ENCODE data around the gene SDHAF1. TPM values are rescaled to one million over a fixed set of nuclear protein-coding genes. Genes with fewer than 3 reads are reported as not detected.

SDHAF1 gene
- total and polyA plus RNA-seq, 11 donors, result 9.7 to 41.8 (median 11.4) TPM

DNA sequence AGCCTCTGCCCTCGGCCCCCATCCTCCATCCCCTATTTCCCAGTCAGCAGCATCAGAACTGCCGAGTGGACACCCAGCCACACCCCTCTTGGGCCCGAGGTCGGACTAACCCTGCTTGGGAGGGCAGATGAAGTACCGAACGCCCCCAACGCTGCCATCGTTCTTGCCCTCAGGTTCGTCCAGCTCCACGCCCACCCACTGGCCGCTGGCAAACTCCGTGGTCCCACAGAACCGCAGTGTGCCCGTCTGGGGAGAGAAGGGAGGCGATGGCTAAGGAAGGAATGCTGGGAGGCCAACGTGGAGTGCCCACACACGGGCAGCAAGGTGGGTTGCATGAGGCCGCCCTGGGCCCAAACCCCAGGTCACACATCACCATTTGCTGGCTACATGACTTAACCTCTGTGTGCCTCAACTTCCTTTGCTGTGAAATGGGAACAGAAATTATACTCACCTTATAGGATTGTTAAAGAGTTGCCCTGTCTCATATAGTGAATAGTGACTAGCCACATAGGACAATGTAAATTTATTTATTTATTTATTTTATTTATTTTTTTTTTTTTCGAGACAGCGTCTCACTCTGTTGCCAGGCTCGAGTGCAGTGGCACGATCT, 24.2 kb downstream of the SDHAF1 start:
- peaks cover 0 to 7% (median 5%) of the 10 kb centered on the region in 12 donors for H3K4me1 ChIP-seq
- H3K36me3 ChIP-seq, result peaks cover 0 to 48% (median 15%) of the 10 kb centered on the region in 9 donors
- H3K27ac ChIP-seq, result no peak overlapping the region
- 91 to 94% (median 92%) methylated on average over 17 to 22 of the region's 22 CpGs for WGBS, 4 donors
- DNase-seq (no peak), ATAC-seq (no peak)
- TF ChIP-seq POLR2A (IDR thresholded peaks at IDR 0.05), result no peak
- no peaks in the 10 kb centered on the region for H3K9me3 ChIP-seq
- H3K27me3 ChIP-seq, result no peaks in the 10 kb centered on the region
- intact Hi-C loops (cut with DNase I), result loop anchor here in 1 of 10 donors (5.0 kb wide), 1 partner anchor 33 kb away; the partner anchor contains the start of genes THAP8 and WDR62
- H3K4me3 ChIP-seq, result no peak overlapping the region

DNA sequence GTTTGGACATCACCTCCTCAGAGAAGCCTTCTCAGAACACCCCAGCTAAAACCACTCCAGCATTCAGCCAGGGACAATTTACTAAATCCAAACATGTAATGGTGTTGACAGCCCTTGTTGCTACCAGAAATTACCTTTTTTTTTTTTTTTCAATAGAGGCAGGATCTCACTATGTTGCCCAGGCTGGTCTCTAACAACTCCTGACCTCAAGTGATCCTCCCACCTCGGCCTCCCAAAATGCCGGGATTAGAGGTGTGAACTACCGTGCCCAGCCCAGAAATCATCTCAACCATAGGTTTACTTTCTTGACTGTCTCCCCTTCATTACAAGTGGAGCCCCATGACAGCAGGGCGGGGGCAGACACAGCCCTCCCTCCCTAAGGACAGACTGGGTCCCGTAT, 28.4 kb downstream of the SDHAF1 start:
- Histone ChIP-seq H3K27ac (no peak overlapping the region), H3K36me3 (peaks cover 0 to 49% (median 12%) of the 10 kb centered on the region in 9 donors), H3K27me3 (no peaks in the 10 kb centered on the region), H3K4me1 (no peaks in the 10 kb centered on the region), H3K4me3 (no peak overlapping the region), H3K9me3 (no peaks in the 10 kb centered on the region)
- no peak for TF ChIP-seq POLR2A (IDR thresholded peaks at IDR 0.05)
- TF ChIP-seq, protein P1, sequence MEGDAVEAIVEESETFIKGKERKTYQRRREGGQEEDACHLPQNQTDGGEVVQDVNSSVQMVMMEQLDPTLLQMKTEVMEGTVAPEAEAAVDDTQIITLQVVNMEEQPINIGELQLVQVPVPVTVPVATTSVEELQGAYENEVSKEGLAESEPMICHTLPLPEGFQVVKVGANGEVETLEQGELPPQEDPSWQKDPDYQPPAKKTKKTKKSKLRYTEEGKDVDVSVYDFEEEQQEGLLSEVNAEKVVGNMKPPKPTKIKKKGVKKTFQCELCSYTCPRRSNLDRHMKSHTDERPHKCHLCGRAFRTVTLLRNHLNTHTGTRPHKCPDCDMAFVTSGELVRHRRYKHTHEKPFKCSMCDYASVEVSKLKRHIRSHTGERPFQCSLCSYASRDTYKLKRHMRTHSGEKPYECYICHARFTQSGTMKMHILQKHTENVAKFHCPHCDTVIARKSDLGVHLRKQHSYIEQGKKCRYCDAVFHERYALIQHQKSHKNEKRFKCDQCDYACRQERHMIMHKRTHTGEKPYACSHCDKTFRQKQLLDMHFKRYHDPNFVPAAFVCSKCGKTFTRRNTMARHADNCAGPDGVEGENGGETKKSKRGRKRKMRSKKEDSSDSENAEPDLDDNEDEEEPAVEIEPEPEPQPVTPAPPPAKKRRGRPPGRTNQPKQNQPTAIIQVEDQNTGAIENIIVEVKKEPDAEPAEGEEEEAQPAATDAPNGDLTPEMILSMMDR (IDR thresholded peaks at IDR 0.05), result no peak
- DNase-seq, result no peak
- no peak for ATAC-seq
- intact Hi-C loops (cut with DNase I), result no loop called here
- 94 to 97% (median 97%) methylated on average over 5 of the region's 5 CpGs for WGBS, 4 donors

DNA sequence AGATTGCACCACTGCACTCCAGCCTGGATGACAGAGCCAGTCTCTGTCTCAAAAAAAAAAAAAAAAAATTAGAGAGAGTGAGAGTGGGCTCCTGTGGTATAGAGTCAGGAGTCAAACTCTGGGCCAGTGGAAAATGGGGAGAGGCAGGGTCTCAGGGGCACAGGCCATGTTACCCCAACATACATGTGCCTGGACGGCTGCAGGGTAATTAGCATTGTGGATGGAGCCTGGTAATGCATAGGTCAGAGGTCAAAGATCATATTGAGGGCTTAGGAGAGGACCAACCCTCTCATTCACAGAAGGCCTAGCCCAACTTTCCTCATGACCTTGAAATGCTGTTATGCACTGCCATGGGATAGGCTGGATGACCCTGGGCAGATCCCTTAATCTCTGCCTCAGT, 30.6 kb downstream of the SDHAF1 start:
- no peak for TF ChIP-seq POLR2A (IDR thresholded peaks at IDR 0.05)
- TF ChIP-seq, protein P1 (IDR thresholded peaks at IDR 0.05), result no peak
- intact Hi-C loops (cut with DNase I), result no loop called here
- DNase-seq (no peak), ATAC-seq (no peak)
- H3K9me3 ChIP-seq, result no peaks in the 10 kb centered on the region
- H3K4me3 ChIP-seq, result no peak overlapping the region
- no peaks in the 10 kb centered on the region for H3K27me3 ChIP-seq
- WGBS, 4 donors, result 73 to 86% (median 83%) methylated on average over 1 of the region's 1 CpG
- no peak overlapping the region for H3K27ac ChIP-seq
- peaks cover 0 to 42% (median 12%) of the 10 kb centered on the region in 9 donors for H3K36me3 ChIP-seq
- H3K4me1 ChIP-seq, result no peaks in the 10 kb centered on the region

DNA sequence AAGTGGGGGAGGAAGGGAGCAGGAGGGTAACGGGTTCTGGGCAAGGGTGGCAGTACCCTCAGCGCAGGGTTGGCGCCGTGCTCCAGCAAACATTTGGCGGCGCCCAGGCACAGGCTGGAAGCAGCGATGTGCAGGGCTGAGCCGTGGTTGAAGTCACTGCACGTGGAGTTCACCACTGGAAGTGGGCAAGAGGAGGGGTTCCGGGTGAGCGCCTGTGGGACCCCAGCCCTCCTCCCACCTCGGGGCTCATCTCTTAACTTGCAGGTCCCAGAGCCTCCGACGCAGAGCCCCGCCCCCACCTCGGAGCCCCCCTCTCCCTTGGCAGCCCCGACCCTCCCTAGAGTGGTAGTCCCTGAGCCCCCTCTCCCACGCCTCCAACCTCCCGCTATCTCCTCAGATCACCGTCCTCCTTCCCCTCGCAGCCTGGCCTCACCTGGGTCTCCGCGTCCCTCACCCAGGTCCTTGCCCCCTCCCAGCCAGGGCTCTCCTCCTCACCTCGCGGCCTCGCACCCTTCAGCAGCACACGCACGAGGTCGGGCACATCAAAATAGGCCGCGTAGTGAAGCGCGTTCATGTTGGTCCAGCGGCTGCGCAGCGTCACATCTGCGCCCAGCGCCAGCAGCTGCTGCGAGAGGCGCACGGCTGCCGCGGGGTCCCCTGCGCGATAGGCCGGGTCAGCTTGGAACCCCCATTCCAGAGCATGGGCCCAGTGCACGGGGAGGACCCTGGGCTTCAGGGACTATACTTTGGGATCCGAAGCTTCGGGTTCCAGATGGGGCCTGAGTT, 31.3 kb downstream of the SDHAF1 start:
- Histone ChIP-seq H3K36me3 (peaks cover 0 to 37% (median 9%) of the 10 kb centered on the region in 9 donors), H3K27me3 (no peaks in the 10 kb centered on the region), H3K27ac (no peak overlapping the region), H3K4me1 (no peaks in the 10 kb centered on the region), H3K9me3 (no peaks in the 10 kb centered on the region), H3K4me3 (no peak overlapping the region)
- 93 to 95% (median 94%) methylated on average over 42 to 49 of the region's 49 CpGs for WGBS, 4 donors
- intact Hi-C loops (cut with DNase I), result no loop called here
- ATAC-seq (no peak), DNase-seq (no peak)
- TF ChIP-seq POLR2A (IDR thresholded peaks at IDR 0.05), result no peak

DNA sequence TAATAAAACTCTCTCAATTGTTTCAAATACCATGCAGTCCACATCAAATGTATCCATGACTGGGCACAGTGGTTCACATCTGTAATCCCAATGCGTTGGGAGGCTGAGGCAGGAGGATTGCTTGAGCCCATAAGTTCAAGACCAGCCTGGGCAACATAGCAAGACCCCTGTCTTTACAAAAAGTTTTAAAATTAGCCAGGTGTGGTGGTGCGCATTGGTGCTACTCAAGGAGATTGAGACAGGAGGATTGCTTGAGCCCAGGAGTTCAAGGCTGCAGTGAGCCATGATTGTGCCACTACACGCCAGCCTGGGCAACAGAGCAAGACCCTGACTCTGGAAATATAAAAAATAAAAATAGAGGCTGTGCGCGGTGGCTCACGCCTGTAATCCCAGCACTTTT, 32.7 kb downstream of the SDHAF1 start:
- Histone ChIP-seq H3K36me3 (peaks cover 0 to 27% (median 4%) of the 10 kb centered on the region in 9 donors), H3K4me3 (no peak overlapping the region), H3K9me3 (no peaks in the 10 kb centered on the region), H3K4me1 (peaks cover 0 to 10% (median under 1%) of the 10 kb centered on the region in 12 donors), H3K27me3 (peaks cover 0 to 7% (median 0%) of the 10 kb centered on the region in 9 donors), H3K27ac (no peak overlapping the region)
- intact Hi-C loops (cut with DNase I), result no loop called here
- ATAC-seq (no peak), DNase-seq (no peak)
- TF ChIP-seq POLR2A (IDR thresholded peaks at IDR 0.05), result no peak
- TF ChIP-seq, protein P1 (IDR thresholded peaks at IDR 0.05), result no peak
- WGBS, 4 donors, result 93 to 98% (median 97%) methylated on average over 6 of the region's 6 CpGs

All from heart left ventricle (tissue), 16 donors.